Omental fat pad (tissue), 4 donors: ENCODE data around the gene GPN2. TPM values are rescaled to one million over a fixed set of nuclear protein-coding genes. Genes with fewer than 3 reads are reported as not detected.

Experiments
- ATAC-seq: fragments of 150-250 bp; one replicate; pipeline ENCODE4 v1.9.1; 2016; ENCODE audit warnings: mild to moderate bottlenecking, moderate library complexity; ENCODE audit not compliant: low FRiP score
- DNase-seq: peaks from one replicate; pipeline ENCODE4 v3.0.0-alpha.2; 2019; ENCODE audit warnings: low spot score
- total RNA-seq, 4 donors: library from RNA; depleted of rRNA; stranded (reverse); fragments of >200 nt; gene quantifications; one replicate each; pipeline ENCODE4 v1.1.0, GENCODE V29; 2016
- TF ChIP-seq, protein P1 (sequence below), 3 donors: fragments of 450-650 bp; IDR thresholded peaks; one replicate each; pipeline ENCODE4 v1.5.1; 2016 to 2017; ENCODE audit warnings: antibody characterized with exemption in 3 of 3, mild to moderate bottlenecking in 3 of 3, moderate library complexity in 2 of 3

The GPN2 gene
- total RNA-seq, 4 donors from 2014 or later = 9.4 to 18.0 (median 11.0) TPM

DNA sequence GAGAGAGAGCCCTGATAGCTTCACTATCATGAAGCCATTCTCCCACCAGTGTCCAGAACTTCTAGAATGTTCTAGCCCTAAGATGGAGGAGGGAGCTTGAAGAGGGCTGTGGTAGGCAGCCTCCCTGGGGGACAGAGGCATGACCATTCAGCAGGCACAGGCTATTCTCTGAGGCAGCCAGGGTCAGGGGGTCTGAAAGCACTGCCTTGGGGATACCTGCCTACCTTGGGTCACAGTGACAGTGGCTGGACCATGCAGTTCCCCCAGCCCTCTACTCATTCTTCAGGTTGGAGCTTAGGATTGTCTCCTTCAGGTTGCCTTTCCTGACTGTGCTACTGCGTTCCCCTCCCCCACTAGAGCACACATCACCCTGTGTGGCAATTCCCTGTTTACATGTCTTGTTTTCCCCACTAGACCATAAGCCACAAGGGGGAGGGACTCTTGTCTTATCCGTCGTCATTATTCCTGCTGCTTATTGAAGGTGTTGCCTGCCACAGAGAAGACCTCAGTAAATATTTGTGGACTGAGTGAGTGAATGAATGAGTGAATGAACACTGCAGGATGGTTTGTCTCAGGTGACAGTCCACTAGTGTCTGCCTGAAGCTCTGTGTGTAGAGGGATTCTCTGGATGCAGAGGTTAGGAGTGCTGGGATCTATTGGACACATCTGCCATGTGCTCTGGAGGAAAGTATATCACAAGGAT is 58.4 kb downstream of the GPN2 start:
- TF ChIP-seq, protein P1, sequence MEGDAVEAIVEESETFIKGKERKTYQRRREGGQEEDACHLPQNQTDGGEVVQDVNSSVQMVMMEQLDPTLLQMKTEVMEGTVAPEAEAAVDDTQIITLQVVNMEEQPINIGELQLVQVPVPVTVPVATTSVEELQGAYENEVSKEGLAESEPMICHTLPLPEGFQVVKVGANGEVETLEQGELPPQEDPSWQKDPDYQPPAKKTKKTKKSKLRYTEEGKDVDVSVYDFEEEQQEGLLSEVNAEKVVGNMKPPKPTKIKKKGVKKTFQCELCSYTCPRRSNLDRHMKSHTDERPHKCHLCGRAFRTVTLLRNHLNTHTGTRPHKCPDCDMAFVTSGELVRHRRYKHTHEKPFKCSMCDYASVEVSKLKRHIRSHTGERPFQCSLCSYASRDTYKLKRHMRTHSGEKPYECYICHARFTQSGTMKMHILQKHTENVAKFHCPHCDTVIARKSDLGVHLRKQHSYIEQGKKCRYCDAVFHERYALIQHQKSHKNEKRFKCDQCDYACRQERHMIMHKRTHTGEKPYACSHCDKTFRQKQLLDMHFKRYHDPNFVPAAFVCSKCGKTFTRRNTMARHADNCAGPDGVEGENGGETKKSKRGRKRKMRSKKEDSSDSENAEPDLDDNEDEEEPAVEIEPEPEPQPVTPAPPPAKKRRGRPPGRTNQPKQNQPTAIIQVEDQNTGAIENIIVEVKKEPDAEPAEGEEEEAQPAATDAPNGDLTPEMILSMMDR (IDR thresholded peaks at IDR 0.05) = no peak
- no peak for DNase-seq
- ATAC-seq = no peak

- TF ChIP-seq, protein P1 (IDR thresholded peaks at IDR 0.05) = no peak
- ATAC-seq (no peak), DNase-seq (no peak)
Observed at GRCh38 chr1:26831059-26831458, 59.0 kb downstream of the GPN2 start.

DNA sequence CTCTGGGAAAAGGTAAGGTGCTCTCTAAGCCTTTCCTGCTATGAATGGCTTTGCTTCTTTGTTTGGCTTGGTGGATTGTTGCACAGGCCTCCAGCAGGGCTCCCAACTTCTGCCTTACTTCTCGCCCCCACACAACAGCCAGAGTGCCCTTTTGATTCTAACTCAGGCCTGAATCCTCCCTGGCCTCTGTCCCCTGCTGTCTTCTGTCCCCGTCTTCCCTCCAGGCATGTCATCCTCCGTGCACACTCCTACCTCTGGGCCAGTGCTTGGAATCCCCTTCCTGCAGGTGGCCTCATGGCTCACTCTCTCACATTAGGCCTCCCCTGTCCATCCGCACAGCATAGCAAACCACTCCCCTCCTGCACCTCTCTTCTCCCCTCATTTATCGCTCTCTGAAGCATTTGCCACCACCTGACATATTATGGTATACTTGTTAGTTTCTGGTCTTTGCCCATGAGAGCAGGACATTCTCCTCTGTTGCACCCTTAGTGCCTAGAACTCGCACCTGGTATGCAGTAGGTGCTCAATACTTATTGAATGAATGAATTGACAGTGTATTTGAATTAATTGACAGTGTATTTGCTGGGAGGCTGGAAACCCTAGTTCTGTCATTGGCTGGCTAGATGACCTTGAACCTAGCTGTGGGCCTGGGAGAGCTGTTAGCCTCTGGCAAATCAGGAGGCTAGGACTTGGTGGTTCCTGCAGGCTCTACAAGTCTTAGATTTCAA is 60.7 kb downstream of the GPN2 start:
- ATAC-seq = no peak
- TF ChIP-seq, protein P1 (IDR thresholded peaks at IDR 0.05) = no peak

DNA sequence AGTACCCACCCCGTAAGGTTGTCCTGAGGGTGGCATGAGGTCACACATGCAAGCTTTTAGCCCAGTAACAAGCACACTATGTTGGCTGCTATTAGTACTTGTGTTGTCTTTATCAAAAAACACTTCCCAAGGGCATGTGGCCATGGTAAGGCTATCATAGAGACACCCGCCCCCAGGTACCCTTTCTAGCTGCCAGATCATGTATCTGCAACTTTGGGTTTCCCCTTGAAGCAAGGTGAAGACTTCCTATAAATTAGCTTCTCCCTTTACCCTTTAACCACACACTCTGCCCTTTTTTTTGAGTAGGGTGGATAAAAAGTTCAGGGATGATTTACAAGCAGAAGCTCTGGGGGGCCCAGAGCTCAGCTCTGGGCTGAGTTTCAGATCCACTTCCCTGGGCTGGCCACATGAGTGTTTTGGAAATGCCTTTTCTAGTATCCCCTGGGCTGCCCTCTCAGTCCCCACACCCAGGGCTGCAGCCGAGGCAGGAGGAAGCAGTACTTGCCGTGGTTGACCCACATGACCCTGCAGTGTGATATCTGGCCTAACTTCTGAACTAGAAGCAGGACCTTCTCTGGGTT is 61.6 kb downstream of the GPN2 start:
- TF ChIP-seq, protein P1 (IDR thresholded peaks at IDR 0.05) = no peak
- ATAC-seq (no peak), DNase-seq (no peak)

More for the DNA sequence above, 60.7 kb downstream of the GPN2 start:
- no peak for DNase-seq

GRCh38 chr1:26827663-26828062 is 62.4 kb downstream of the GPN2 start:
- ATAC-seq = no peak
- TF ChIP-seq, protein P1 (IDR thresholded peaks at IDR 0.05) = no peak
- no peak for DNase-seq

GRCh38 chr1:26827106-26827604 is 62.9 kb downstream of the GPN2 start:
- TF ChIP-seq, protein P1 (IDR thresholded peaks at IDR 0.05) = no peak
- ATAC-seq (no peak), DNase-seq (no peak)
